WTC11 (cell line): ENCODE measurements around the gene GABARAPL2.

Experiments
- CBFB ChIP-seq: sonication (generic); formaldehyde crosslinking; IDR thresholded peaks from 2 replicates; pipeline ENCODE4 v1.8.1; 2022; ENCODE audit warnings: mild to moderate bottlenecking, low read depth, missing genetic modification reagents
- CREM ChIP-seq: sonication (generic); formaldehyde crosslinking; IDR thresholded peaks from 2 replicates; pipeline ENCODE4 v1.8.1; 2022; ENCODE audit warnings: mild to moderate bottlenecking, missing genetic modification reagents, moderate library complexity
- ELF4 ChIP-seq: sonication (generic); formaldehyde crosslinking; IDR thresholded peaks from 2 replicates; pipeline ENCODE4 v1.8.1; 2022; ENCODE audit warnings: low read depth, mild to moderate bottlenecking, moderate library complexity, missing genetic modification reagents
- ETV6 ChIP-seq: sonication (generic); formaldehyde crosslinking; IDR thresholded peaks from 2 replicates; pipeline ENCODE4 v1.8.1; 2022; ENCODE audit warnings: mild to moderate bottlenecking, missing genetic modification reagents
- IRF2 ChIP-seq: sonication (generic); formaldehyde crosslinking; IDR thresholded peaks from 2 replicates; pipeline ENCODE4 v1.8.0; 2022; ENCODE audit warnings: low read depth, missing genetic modification reagents, borderline replicate concordance
- MXD4 ChIP-seq: fragments of 250-450 bp; sonication (Bioruptor Pico); IDR thresholded peaks from 2 replicates; pipeline ENCODE4 v1.8.0; 2021; ENCODE audit warnings: mild to moderate bottlenecking, moderate library complexity, borderline replicate concordance
- SMAD3 ChIP-seq: sonication (generic); formaldehyde crosslinking; IDR thresholded peaks from 2 replicates; pipeline ENCODE4 v1.8.0; 2022; ENCODE audit warnings: missing genetic modification reagents, mild to moderate bottlenecking, borderline replicate concordance
- SP1 ChIP-seq: sonication (generic); formaldehyde crosslinking; conservative IDR thresholded peaks from 2 replicates; pipeline ENCODE4 v1.8.1; 2022; ENCODE audit warnings: missing genetic modification reagents
- TP53 ChIP-seq: sonication (generic); formaldehyde crosslinking; IDR thresholded peaks from 2 replicates; pipeline ENCODE4 v1.8.1; 2023; ENCODE audit warnings: mild to moderate bottlenecking, missing genetic modification reagents
- TF ChIP-seq, protein P1 (sequence below): sonication (generic); formaldehyde crosslinking; IDR thresholded peaks from 2 replicates; pipeline ENCODE4 v1.8.1; 2023; ENCODE audit warnings: mild to moderate bottlenecking, missing genetic modification reagents, moderate library complexity
- TF ChIP-seq, protein P2 (sequence below): fragments of 200-600 bp; IDR thresholded peaks from 2 replicates; pipeline ENCODE4 v1.8.0; 2022; ENCODE audit warnings: antibody characterized with exemption
- TF ChIP-seq, protein P3 (sequence below): sonication (generic); formaldehyde crosslinking; IDR thresholded peaks from 2 replicates; pipeline ENCODE4 v1.8.1; 2023; ENCODE audit warnings: mild to moderate bottlenecking, missing genetic modification reagents, moderate library complexity
- TF ChIP-seq, protein P4 (sequence below): sonication (generic); formaldehyde crosslinking; IDR thresholded peaks from 2 replicates; pipeline ENCODE4 v1.8.0; 2022; ENCODE audit warnings: mild to moderate bottlenecking, missing genetic modification reagents
- TF ChIP-seq, protein P5 (sequence below): sonication (generic); formaldehyde crosslinking; IDR thresholded peaks from 2 replicates; pipeline ENCODE4 v1.8.0; 2023; ENCODE audit warnings: missing genetic modification reagents

DNA sequence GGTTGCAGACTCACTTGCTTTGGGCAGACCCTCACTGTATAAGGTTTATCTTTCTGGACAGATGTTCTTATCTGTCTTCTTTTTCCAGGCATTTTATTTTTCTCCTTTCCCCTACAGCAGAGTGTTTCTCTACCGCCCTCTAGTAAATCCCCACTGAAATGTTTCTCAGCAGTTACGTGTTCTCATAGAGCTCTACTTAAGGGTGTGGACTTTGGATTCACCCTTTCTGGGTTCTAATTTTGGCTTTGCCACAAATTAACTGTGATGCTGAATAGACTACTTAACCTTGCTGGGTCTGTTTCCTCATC lies 54.9 kb downstream of the GABARAPL2 start:
- TF ChIP-seq, protein P1, sequence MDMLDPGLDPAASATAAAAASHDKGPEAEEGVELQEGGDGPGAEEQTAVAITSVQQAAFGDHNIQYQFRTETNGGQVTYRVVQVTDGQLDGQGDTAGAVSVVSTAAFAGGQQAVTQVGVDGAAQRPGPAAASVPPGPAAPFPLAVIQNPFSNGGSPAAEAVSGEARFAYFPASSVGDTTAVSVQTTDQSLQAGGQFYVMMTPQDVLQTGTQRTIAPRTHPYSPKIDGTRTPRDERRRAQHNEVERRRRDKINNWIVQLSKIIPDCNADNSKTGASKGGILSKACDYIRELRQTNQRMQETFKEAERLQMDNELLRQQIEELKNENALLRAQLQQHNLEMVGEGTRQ = no peak
- TF ChIP-seq, protein P2, sequence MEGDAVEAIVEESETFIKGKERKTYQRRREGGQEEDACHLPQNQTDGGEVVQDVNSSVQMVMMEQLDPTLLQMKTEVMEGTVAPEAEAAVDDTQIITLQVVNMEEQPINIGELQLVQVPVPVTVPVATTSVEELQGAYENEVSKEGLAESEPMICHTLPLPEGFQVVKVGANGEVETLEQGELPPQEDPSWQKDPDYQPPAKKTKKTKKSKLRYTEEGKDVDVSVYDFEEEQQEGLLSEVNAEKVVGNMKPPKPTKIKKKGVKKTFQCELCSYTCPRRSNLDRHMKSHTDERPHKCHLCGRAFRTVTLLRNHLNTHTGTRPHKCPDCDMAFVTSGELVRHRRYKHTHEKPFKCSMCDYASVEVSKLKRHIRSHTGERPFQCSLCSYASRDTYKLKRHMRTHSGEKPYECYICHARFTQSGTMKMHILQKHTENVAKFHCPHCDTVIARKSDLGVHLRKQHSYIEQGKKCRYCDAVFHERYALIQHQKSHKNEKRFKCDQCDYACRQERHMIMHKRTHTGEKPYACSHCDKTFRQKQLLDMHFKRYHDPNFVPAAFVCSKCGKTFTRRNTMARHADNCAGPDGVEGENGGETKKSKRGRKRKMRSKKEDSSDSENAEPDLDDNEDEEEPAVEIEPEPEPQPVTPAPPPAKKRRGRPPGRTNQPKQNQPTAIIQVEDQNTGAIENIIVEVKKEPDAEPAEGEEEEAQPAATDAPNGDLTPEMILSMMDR = no peak
- TF ChIP-seq ETV6 (CRISPR knock-in tag) = no peak
- no peak for TF ChIP-seq ELF4 (CRISPR knock-in tag)
- no peak for TF ChIP-seq MXD4 (CRISPR knock-in tag)
- TF ChIP-seq IRF2 (CRISPR knock-in tag) = no peak
- no peak for TF ChIP-seq CREM
- TF ChIP-seq SMAD3 (CRISPR knock-in tag) = no peak
- TF ChIP-seq, protein P3, sequence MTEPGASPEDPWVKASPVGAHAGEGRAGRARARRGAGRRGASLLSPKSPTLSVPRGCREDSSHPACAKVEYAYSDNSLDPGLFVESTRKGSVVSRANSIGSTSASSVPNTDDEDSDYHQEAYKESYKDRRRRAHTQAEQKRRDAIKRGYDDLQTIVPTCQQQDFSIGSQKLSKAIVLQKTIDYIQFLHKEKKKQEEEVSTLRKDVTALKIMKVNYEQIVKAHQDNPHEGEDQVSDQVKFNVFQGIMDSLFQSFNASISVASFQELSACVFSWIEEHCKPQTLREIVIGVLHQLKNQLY (CRISPR knock-in tag) = no peak
- no peak for TF ChIP-seq CBFB
- no peak for TF ChIP-seq SP1 (CRISPR knock-in tag)
- no peak for TF ChIP-seq TP53 (CRISPR knock-in tag)
- TF ChIP-seq, protein P4, sequence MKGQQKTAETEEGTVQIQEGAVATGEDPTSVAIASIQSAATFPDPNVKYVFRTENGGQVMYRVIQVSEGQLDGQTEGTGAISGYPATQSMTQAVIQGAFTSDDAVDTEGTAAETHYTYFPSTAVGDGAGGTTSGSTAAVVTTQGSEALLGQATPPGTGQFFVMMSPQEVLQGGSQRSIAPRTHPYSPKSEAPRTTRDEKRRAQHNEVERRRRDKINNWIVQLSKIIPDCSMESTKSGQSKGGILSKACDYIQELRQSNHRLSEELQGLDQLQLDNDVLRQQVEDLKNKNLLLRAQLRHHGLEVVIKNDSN (CRISPR knock-in tag) = no peak
- TF ChIP-seq, protein P5, sequence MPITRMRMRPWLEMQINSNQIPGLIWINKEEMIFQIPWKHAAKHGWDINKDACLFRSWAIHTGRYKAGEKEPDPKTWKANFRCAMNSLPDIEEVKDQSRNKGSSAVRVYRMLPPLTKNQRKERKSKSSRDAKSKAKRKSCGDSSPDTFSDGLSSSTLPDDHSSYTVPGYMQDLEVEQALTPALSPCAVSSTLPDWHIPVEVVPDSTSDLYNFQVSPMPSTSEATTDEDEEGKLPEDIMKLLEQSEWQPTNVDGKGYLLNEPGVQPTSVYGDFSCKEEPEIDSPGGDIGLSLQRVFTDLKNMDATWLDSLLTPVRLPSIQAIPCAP (CRISPR knock-in tag) = no peak
